Neural progenitor cell (in vitro differentiated cells): ENCODE data around the gene BABAM1.

Experiments used
- CTCF ChIP-seq: fragments of 200-600 bp; sonication (generic); IDR thresholded peaks from 2 replicates; pipeline ENCODE4 v1.5.1; 2017; ENCODE audit warnings: antibody characterized with exemption, mild to moderate bottlenecking
- EZH2 ChIP-seq: fragments of 200-600 bp; sonication (generic); IDR thresholded peaks from 2 replicates; pipeline ENCODE4 v1.6.1; 2017; ENCODE audit warnings: antibody characterized with exemption, mild to moderate bottlenecking, moderate library complexity

DNA sequence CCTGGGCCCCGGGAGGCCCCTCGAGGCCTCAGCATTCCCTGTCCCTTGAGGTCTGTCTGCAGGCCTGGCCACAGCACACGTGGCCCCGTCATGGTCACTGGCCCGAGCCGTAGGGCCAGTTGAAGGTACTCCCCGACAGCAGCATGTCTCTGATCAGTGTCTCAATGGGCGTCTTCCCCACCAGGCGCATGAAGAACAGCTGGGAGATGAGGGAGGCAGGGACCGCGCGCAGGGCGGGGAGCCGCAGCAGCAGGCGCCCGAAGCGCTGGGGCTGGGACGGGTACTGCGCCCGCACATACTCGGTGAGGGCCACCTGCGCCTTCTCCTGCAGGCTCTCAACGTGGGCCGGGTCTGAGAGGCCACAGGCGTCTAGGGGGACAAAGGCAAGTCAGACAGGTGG is 35.0 kb upstream of the BABAM1 start:
- TF ChIP-seq CTCF = no peak
- TF ChIP-seq EZH2 = no peak
